Esophagus squamous epithelium (tissue), 4 donors: Measurements from ENCODE around the gene PDK2.

Experiments
- CTCF ChIP-seq, 6 experiments: fragments of 450-650 bp in 4 of 6; fragments of 200-600 bp in 2 of 6; sonication (generic) in 2 of 6; IDR thresholded peaks; one replicate each; pipeline ENCODE4 v1.5.1; 2016 to 2019; ENCODE audit warnings: antibody characterized with exemption in 6 of 6, mild to moderate bottlenecking in 4 of 6, moderate library complexity in 4 of 6
- POLR2A ChIP-seq, 4 donors: fragments of 450-650 bp; IDR thresholded peaks; one replicate each; pipeline ENCODE4 v1.6.1; 2017; ENCODE audit warnings: antibody characterized with exemption in 4 of 4, mild to moderate bottlenecking in 4 of 4, moderate library complexity in 3 of 4

DNA sequence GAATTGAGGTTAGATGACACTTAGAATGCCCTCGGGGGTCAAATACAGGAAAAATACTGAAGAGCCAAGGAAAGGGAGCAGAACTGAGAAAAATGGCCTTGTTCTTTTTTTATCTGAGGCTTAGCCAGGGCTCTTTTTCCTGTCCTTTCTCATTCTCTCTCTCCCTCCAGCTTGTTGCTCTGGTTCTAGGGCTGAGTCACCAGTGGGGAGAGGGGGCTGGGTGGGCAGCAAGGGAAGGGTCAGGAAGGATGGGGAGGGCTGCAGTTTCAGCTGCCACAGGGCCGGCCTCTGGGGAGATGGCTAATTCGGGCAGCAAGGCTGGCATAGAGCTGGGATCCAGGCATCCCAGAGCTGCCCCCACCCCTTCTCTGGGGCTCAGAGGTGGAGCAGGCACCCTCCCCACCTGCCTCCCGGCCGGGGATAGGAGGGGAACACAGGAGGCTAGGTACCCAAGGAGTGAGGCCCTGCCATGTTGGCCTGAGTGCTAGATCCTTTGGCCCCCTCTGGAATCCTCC is 35.3 kb upstream of the PDK2 start:
- TF ChIP-seq POLR2A (IDR thresholded peaks at IDR 0.05) (no peak), CTCF (IDR thresholded peaks at IDR 0.05) (no peak)
